SK-N-SH (cell line): ENCODE results near the gene AHNAK2. TPM values are rescaled to one million over a fixed set of nuclear protein-coding genes. Genes with fewer than 3 reads are reported as not detected.

ENCODE experiments used
- CTCF ChIA-PET: fragments of 300-600, 350-600 bp; formaldehyde crosslinking; extraction: SDS; loops from one replicate; lab custom pipeline; 2021; lab: Yijun Ruan, JAX
- POLR2A ChIA-PET: fragments of 350-600 bp; sonication (Branson Sonifier 250); formaldehyde crosslinking; extraction: SDS; loops from one replicate; lab custom pipeline; 2020; ENCODE audit warnings: antibody characterized with exemption, inconsistent platforms; lab: Yijun Ruan, JAX
- DNase-seq: peaks from one replicate; pipeline ENCODE4 v3.0.0; 2012
- H2AFZ ChIP-seq: fragments of 200-600 bp; sonication (generic); 2 replicates; pipeline ENCODE4 v1.8.1; 2016; ENCODE audit warnings: antibody characterized with exemption, mild to moderate bottlenecking, low read depth
- H3F3A ChIP-seq: fragments of 200-600 bp; sonication (generic); replicated peaks from 2 replicates; pipeline ENCODE3; 2016; ENCODE audit warnings: antibody characterized with exemption, mild to moderate bottlenecking; ENCODE audit not compliant: insufficient read depth
- H3K27ac ChIP-seq, 2 experiments: fragments of 200-500 bp in 1 of 2; fragments of 200-600 bp in 1 of 2; sonication (Bioruptor generic) in 1 of 2; sonication (generic), shearing (Covaris generic) in 1 of 2; 2 replicates each; pipeline versions ENCODE4 v1.5.1 to v1.6.1; 2014 to 2016; ENCODE audit warnings: low read depth in 2 of 2, inconsistent platforms in 1 of 2, low read length in 1 of 2, mild to moderate bottlenecking in 1 of 2, mixed read lengths in 1 of 2
- H3K27me3 ChIP-seq: fragments of 200-600 bp; sonication (generic), shearing (Covaris generic); 2 replicates; pipeline ENCODE4 v1.6.1; 2016; ENCODE audit warnings: mixed run types; ENCODE audit not compliant: insufficient read depth
- H3K36me3 ChIP-seq, 2 experiments: fragments of 200-500 bp in 1 of 2; fragments of 200-600 bp in 1 of 2; sonication (Bioruptor generic) in 1 of 2; sonication (generic) in 1 of 2; replicated peaks in 1 of 2; 2 replicates each; pipeline versions ENCODE3 to v1.5.1; 2014 to 2016; ENCODE audit warnings: low read length in 1 of 2, mild to moderate bottlenecking in 1 of 2; ENCODE audit not compliant: insufficient read depth in 2 of 2, control insufficient read depth in 1 of 2
- H3K4me1 ChIP-seq, 2 experiments: fragments of 200-500 bp in 1 of 2; fragments of 200-600 bp in 1 of 2; sonication (Bioruptor generic) in 1 of 2; sonication (generic), shearing (Covaris generic) in 1 of 2; 2 replicates each; pipeline versions ENCODE4 v1.5.1 to v1.6.1; 2014 to 2016; ENCODE audit warnings: low read depth in 1 of 2, low read length in 1 of 2, mixed run types in 1 of 2; ENCODE audit not compliant: insufficient read depth in 2 of 2, control insufficient read depth in 1 of 2
- H3K4me2 ChIP-seq: fragments of 200-600 bp; sonication (generic), shearing (Covaris generic); 2 replicates; pipeline ENCODE4 v1.6.1; 2017; ENCODE audit warnings: mixed run types
- H3K4me3 ChIP-seq, 2 experiments: fragments of 200-500 bp in 1 of 2; fragments of 200-600 bp in 1 of 2; sonication (Bioruptor generic) in 1 of 2; sonication (generic), shearing (Covaris generic) in 1 of 2; 2 replicates each; pipeline versions ENCODE4 v1.5.1 to v1.8.1; 2014 to 2016; ENCODE audit warnings: low read depth in 2 of 2, inconsistent platforms in 1 of 2, low read length in 1 of 2, mild to moderate bottlenecking in 1 of 2, mixed read lengths in 1 of 2, moderate library complexity in 1 of 2
- H3K79me2 ChIP-seq: fragments of 200-600 bp; sonication (generic); 2 replicates; pipeline ENCODE4 v1.8.1; 2017; ENCODE audit warnings: mild to moderate bottlenecking; ENCODE audit not compliant: insufficient read depth
- H3K9ac ChIP-seq: fragments of 200-600 bp; sonication (generic); 2 replicates; pipeline ENCODE4 v1.6.1; 2017; ENCODE audit warnings: mixed run types
- H3K9me2 ChIP-seq: fragments of 200-600 bp; sonication (generic); 2 replicates; pipeline ENCODE4 v1.6.1; 2017; ENCODE audit warnings: mixed run types
- H3K9me3 ChIP-seq: fragments of 200-600 bp; sonication (generic); 2 replicates; pipeline ENCODE4 v1.6.1; 2017; ENCODE audit warnings: mixed run types, mild to moderate bottlenecking, moderate library complexity
- H4K20me1 ChIP-seq: fragments of 200-600 bp; sonication (generic); 2 replicates; pipeline ENCODE4 v1.6.1; 2017; ENCODE audit warnings: mild to moderate bottlenecking, mixed run types; ENCODE audit not compliant: insufficient read depth
- ELF1 ChIP-seq: IDR thresholded peaks from 2 replicates; pipeline ENCODE4 v1.4.0; 2012
- EP300 ChIP-seq, 2 experiments: IDR thresholded peaks; 2 replicates each; pipeline versions ENCODE4 v1.4.0 to v1.6.1; 2012; ENCODE audit warnings: borderline replicate concordance in 1 of 2, low read depth in 1 of 2, low read length in 1 of 2
- FOXJ3 ChIP-seq: sonication (generic); formaldehyde crosslinking; IDR thresholded peaks from 2 replicates; pipeline ENCODE4 v1.5.1; 2020; ENCODE audit warnings: mild to moderate bottlenecking, missing genetic modification reagents
- FOXM1 ChIP-seq: IDR thresholded peaks from 2 replicates; pipeline ENCODE4 v1.4.0; 2012; ENCODE audit warnings: low read depth, mild to moderate bottlenecking
- GABPA ChIP-seq: IDR thresholded peaks from 2 replicates; pipeline ENCODE4 v1.4.0; 2012; ENCODE audit warnings: low read depth, mild to moderate bottlenecking
- GATA2 ChIP-seq: sonication (generic); formaldehyde crosslinking; IDR thresholded peaks from 2 replicates; pipeline ENCODE4 v1.5.0; 2020; ENCODE audit warnings: mild to moderate bottlenecking, missing genetic modification reagents
- IRF3 ChIP-seq: fragments of 150-350 bp; IDR thresholded peaks from 2 replicates; pipeline ENCODE4 v1.6.1; 2016; ENCODE audit warnings: mild to moderate bottlenecking, low read depth, low read length
- MEF2A ChIP-seq: IDR thresholded peaks from 2 replicates; pipeline ENCODE4 v1.4.0; 2012; ENCODE audit warnings: low read depth, borderline replicate concordance
- NRF1 ChIP-seq: IDR thresholded peaks from 2 replicates; pipeline ENCODE4 v1.6.1; 2012; ENCODE audit warnings: low read depth, mild to moderate bottlenecking, low read length
- PBX3 ChIP-seq: IDR thresholded peaks from 2 replicates; pipeline ENCODE4; 2012
- POLR2AphosphoS5 ChIP-seq: IDR thresholded peaks from 2 replicates; pipeline ENCODE4 v1.6.1; 2012; ENCODE audit warnings: low read depth, low read length
- RAD21 ChIP-seq: IDR thresholded peaks from 2 replicates; pipeline ENCODE4 v1.6.1; 2012; ENCODE audit warnings: mild to moderate bottlenecking, low read length
- RCOR1 ChIP-seq: fragments of 150-350 bp; IDR thresholded peaks from 2 replicates; pipeline ENCODE4 v1.6.1; 2017; ENCODE audit warnings: antibody characterized with exemption, low read length
- TEAD4 ChIP-seq: IDR thresholded peaks from 2 replicates; pipeline ENCODE4 v1.4.0; 2012; ENCODE audit warnings: mild to moderate bottlenecking, borderline replicate concordance; ENCODE audit not compliant: insufficient read depth
- YY1 ChIP-seq: IDR thresholded peaks from 2 replicates; pipeline ENCODE4 v1.4.0; 2012; ENCODE audit warnings: low read depth, mild to moderate bottlenecking
- WGBS: methylation state at CpG from one replicate; pipeline ENCODE4 v1.1.6; 2017; ENCODE audit warnings: low lambda C conversion rate; 5-methylcytosine and 5-hydroxymethylcytosine counted together
- polyA plus RNA-seq, 3 experiments: library from polyadenylated mRNA; depleted of rRNA; stranded (reverse); fragments of >200 nt; gene quantifications; 2 replicates each; pipeline ENCODE4 v1.2.3, GENCODE V29; 2012
- TF ChIP-seq, protein P1 (sequence below): fragments of 150-350 bp; IDR thresholded peaks from 2 replicates; pipeline ENCODE4 v1.6.1; 2017; ENCODE audit warnings: antibody characterized with exemption, low read length, low read depth, borderline replicate concordance

The AHNAK2 gene
- polyA plus RNA-seq, 1 of the 3 experiments (the other 2 are of a cell fraction) = 33.5 TPM

- TF ChIP-seq PBX3 (no peak), RAD21 (no peak), YY1 (no peak), FOXM1 (no peak), GATA2 (CRISPR knock-in tag) (no peak), EP300 (IDR thresholded peaks at IDR 0.05; ENCODE audit: borderline replicate concordance in 1 of 2, low read depth in 1 of 2, low read length in 1 of 2) (no peak), RCOR1 (no peak), GABPA (no peak), MEF2A (no peak)
- TF ChIP-seq, all 33 proteins: peak for 0
These were observed 20.6 kb upstream of the AHNAK2 start (continued) for GRCh38 chr14:104998801-104999200.

DNA sequence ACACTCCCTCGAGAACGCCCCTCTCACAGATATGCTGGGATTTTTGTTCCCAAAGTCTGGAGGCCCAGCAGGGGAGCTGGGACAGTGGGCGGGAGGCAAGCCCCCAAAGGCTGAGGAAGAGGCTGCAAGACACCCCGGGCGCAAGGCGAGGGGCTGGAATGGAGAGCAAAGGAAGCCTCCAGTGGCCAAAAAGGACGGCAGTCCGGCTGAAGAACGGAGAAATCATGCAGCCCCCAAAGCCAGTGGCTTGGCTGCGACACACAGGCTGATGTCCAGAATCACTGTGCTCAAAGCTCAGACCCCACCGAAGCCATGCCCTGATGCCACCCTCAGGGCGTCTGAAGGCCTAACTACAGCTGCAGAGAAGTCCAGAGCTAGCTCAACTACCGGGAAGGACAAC is 18.3 kb upstream of the AHNAK2 start:
- no peak for TF ChIP-seq POLR2AphosphoS5
- TF ChIP-seq RCOR1 = no peak
- TF ChIP-seq, protein P1, sequence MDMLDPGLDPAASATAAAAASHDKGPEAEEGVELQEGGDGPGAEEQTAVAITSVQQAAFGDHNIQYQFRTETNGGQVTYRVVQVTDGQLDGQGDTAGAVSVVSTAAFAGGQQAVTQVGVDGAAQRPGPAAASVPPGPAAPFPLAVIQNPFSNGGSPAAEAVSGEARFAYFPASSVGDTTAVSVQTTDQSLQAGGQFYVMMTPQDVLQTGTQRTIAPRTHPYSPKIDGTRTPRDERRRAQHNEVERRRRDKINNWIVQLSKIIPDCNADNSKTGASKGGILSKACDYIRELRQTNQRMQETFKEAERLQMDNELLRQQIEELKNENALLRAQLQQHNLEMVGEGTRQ = no peak
- no peak for TF ChIP-seq ELF1
- TF ChIP-seq FOXJ3 (CRISPR knock-in tag) = no peak
- TF ChIP-seq TEAD4 = no peak
- TF ChIP-seq MEF2A = no peak
- no peak for TF ChIP-seq NRF1
- no peak for TF ChIP-seq IRF3
- TF ChIP-seq, all 33 proteins: peak for 0
- Histone ChIP-seq H4K20me1 (peaks cover 6% of the 10 kb centered on the region; the same call in 1 of the 2 replicates), H3K4me2 (no peak overlapping the region), H3K9me2 (no peaks in the 10 kb centered on the region), H3K27ac (no peak overlapping the region), H3K9me3 (no peaks in the 10 kb centered on the region), H3K27me3 (no peaks in the 10 kb centered on the region), H3K4me3 (no peak overlapping the region), H2AFZ (no peak overlapping the region), H3K36me3 (peaks cover 14 to 43% of the 10 kb centered on the region in 2 experiments), H3K4me1 (no peaks in the 10 kb centered on the region), H3K9ac (no peak overlapping the region), H3K79me2 (peaks cover 43% of the 10 kb centered on the region), H3F3A (peaks cover 17% of the 10 kb centered on the region)
- CTCF ChIA-PET = interaction anchor here (1.2 kb wide), 1 partner anchor 13 kb away, joined by 3 read pairs; no protein-coding TSS in a partner anchor
- 94% methylated on average over 11 of the region's 13 CpGs for WGBS
- POLR2A ChIA-PET = no interaction called here
- DNase-seq = no peak
